Measurements from ENCODE around the gene ARL16.

ARL16 gene

GRCh38 chr17:81693509-81694210 is 10.1 kb upstream of the ARL16 start:
- Histone ChIP-seq H3K27ac (ENCODE audit: insufficient read depth, low read depth, low read length, poor library complexity, severe bottlenecking) (no peak overlapping the region), H3K4me3 (ENCODE audit: insufficient read depth, low read depth, low read length) (no peak overlapping the region), H3K9me3 (ENCODE audit: control insufficient read depth, low read length) (no peaks in the 10 kb centered on the region), H3K27me3 (ENCODE audit: control insufficient read depth, insufficient read depth, low read length, poor library complexity, severe bottlenecking) (no peaks in the 10 kb centered on the region), H3K4me1 (ENCODE audit: control insufficient read depth, insufficient read depth, low read length) (no peaks in the 10 kb centered on the region), H3K36me3 (ENCODE audit: control insufficient read depth, insufficient read depth, low read length) (peaks cover 29% of the 10 kb centered on the region)
- 94% methylated on average over 35 of the region's 35 CpGs for WGBS, 2 experiments

GRCh38 chr17:81691608-81692007 is 8.0 kb upstream of the ARL16 start:
- Histone ChIP-seq H3K27ac (ENCODE audit: insufficient read depth, low read depth, low read length, poor library complexity, severe bottlenecking) (no peak overlapping the region), H3K4me1 (ENCODE audit: control insufficient read depth, insufficient read depth, low read length) (no peaks in the 10 kb centered on the region), H3K27me3 (ENCODE audit: control insufficient read depth, insufficient read depth, low read length, poor library complexity, severe bottlenecking) (no peaks in the 10 kb centered on the region), H3K4me3 (ENCODE audit: insufficient read depth, low read depth, low read length) (no peak overlapping the region), H3K36me3 (ENCODE audit: control insufficient read depth, insufficient read depth, low read length) (peaks cover 34% of the 10 kb centered on the region), H3K9me3 (ENCODE audit: control insufficient read depth, low read length) (no peaks in the 10 kb centered on the region)
- 96 to 97% methylated on average over 20 of the region's 20 CpGs for WGBS, 2 experiments

GRCh38 chr17:81691196-81691595 is 7.6 kb upstream of the ARL16 start:
- 95 to 96% methylated on average over 18 of the region's 18 CpGs for WGBS, 2 experiments
- H3K4me3 ChIP-seq (ENCODE audit: insufficient read depth, low read depth, low read length) = no peak overlapping the region
- no peaks in the 10 kb centered on the region for H3K27me3 ChIP-seq (ENCODE audit: control insufficient read depth, insufficient read depth, low read length, poor library complexity, severe bottlenecking)
- H3K27ac ChIP-seq (ENCODE audit: insufficient read depth, low read depth, low read length, poor library complexity, severe bottlenecking) = no peak overlapping the region
- H3K4me1 ChIP-seq (ENCODE audit: control insufficient read depth, insufficient read depth, low read length) = no peaks in the 10 kb centered on the region
- no peaks in the 10 kb centered on the region for H3K9me3 ChIP-seq (ENCODE audit: control insufficient read depth, low read length)
- peaks cover 35% of the 10 kb centered on the region for H3K36me3 ChIP-seq (ENCODE audit: control insufficient read depth, insufficient read depth, low read length)

GRCh38 chr17:81690549-81690948 is 7.0 kb upstream of the ARL16 start:
- WGBS, 2 experiments = 93 to 94% methylated on average over 17 of the region's 17 CpGs

GRCh38 chr17:81690066-81690465 is 6.5 kb upstream of the ARL16 start:
- Histone ChIP-seq H3K36me3 (ENCODE audit: control insufficient read depth, insufficient read depth, low read length) (peaks cover 28% of the 10 kb centered on the region), H3K27ac (ENCODE audit: insufficient read depth, low read depth, low read length, poor library complexity, severe bottlenecking) (no peak overlapping the region), H3K4me3 (ENCODE audit: insufficient read depth, low read depth, low read length) (no peak overlapping the region), H3K27me3 (ENCODE audit: control insufficient read depth, insufficient read depth, low read length, poor library complexity, severe bottlenecking) (no peaks in the 10 kb centered on the region), H3K9me3 (ENCODE audit: control insufficient read depth, low read length) (no peaks in the 10 kb centered on the region), H3K4me1 (ENCODE audit: control insufficient read depth, insufficient read depth, low read length) (peaks cover 5% of the 10 kb centered on the region)
- 95 to 96% methylated on average over 18 of the region's 18 CpGs for WGBS, 2 experiments

More at GRCh38 chr17:81690549-81690948, 7.0 kb upstream of the ARL16 start:
- Histone ChIP-seq H3K27me3 (ENCODE audit: control insufficient read depth, insufficient read depth, low read length, poor library complexity, severe bottlenecking) (no peaks in the 10 kb centered on the region), H3K36me3 (ENCODE audit: control insufficient read depth, insufficient read depth, low read length) (peaks cover 33% of the 10 kb centered on the region), H3K4me3 (ENCODE audit: insufficient read depth, low read depth, low read length) (no peak overlapping the region), H3K27ac (ENCODE audit: insufficient read depth, low read depth, low read length, poor library complexity, severe bottlenecking) (no peak overlapping the region), H3K4me1 (ENCODE audit: control insufficient read depth, insufficient read depth, low read length) (peaks cover under 1% of the 10 kb centered on the region), H3K9me3 (ENCODE audit: control insufficient read depth, low read length) (no peaks in the 10 kb centered on the region)

GRCh38 chr17:81688616-81689015 is 5.0 kb upstream of the ARL16 start:
- no peak overlapping the region for H3K4me3 ChIP-seq (ENCODE audit: insufficient read depth, low read depth, low read length)
- 95 to 96% methylated on average over 14 of the region's 14 CpGs for WGBS, 2 experiments

GRCh38 chr17:81687770-81688541 is 4.4 kb upstream of the ARL16 start:
- Histone ChIP-seq H3K9me3 (ENCODE audit: control insufficient read depth, low read length) (no peaks in the 10 kb centered on the region), H3K4me3 (ENCODE audit: insufficient read depth, low read depth, low read length) (no peak overlapping the region), H3K27ac (ENCODE audit: insufficient read depth, low read depth, low read length, poor library complexity, severe bottlenecking) (no peak overlapping the region), H3K4me1 (ENCODE audit: control insufficient read depth, insufficient read depth, low read length) (peaks cover 13% of the 10 kb centered on the region), H3K27me3 (ENCODE audit: control insufficient read depth, insufficient read depth, low read length, poor library complexity, severe bottlenecking) (no peaks in the 10 kb centered on the region), H3K36me3 (ENCODE audit: control insufficient read depth, insufficient read depth, low read length) (peaks cover 17% of the 10 kb centered on the region)
- 95 to 96% methylated on average over 41 of the region's 41 CpGs for WGBS, 2 experiments

More at GRCh38 chr17:81688616-81689015, 5.0 kb upstream of the ARL16 start:
- H3K36me3 ChIP-seq (ENCODE audit: control insufficient read depth, insufficient read depth, low read length) = peaks cover 17% of the 10 kb centered on the region
- peaks cover 13% of the 10 kb centered on the region for H3K4me1 ChIP-seq (ENCODE audit: control insufficient read depth, insufficient read depth, low read length)
- H3K27ac ChIP-seq (ENCODE audit: insufficient read depth, low read depth, low read length, poor library complexity, severe bottlenecking) = no peak overlapping the region
- H3K27me3 ChIP-seq (ENCODE audit: control insufficient read depth, insufficient read depth, low read length, poor library complexity, severe bottlenecking) = no peaks in the 10 kb centered on the region
- H3K9me3 ChIP-seq (ENCODE audit: control insufficient read depth, low read length) = no peaks in the 10 kb centered on the region

GRCh38 chr17:81686614-81687013 is 3.0 kb upstream of the ARL16 start:
- H3K36me3 ChIP-seq (ENCODE audit: control insufficient read depth, insufficient read depth, low read length) = peaks cover 17% of the 10 kb centered on the region

GRCh38 chr17:81685108-81685507 is 1.5 kb upstream of the ARL16 start:
- H3K4me3 ChIP-seq (ENCODE audit: insufficient read depth, low read depth, low read length) = peak overlapping the region; percentile 100
- peaks cover 17% of the 10 kb centered on the region for H3K36me3 ChIP-seq (ENCODE audit: control insufficient read depth, insufficient read depth, low read length)
- H3K27ac ChIP-seq (ENCODE audit: insufficient read depth, low read depth, low read length, poor library complexity, severe bottlenecking) = no peak overlapping the region
- no peaks in the 10 kb centered on the region for H3K9me3 ChIP-seq (ENCODE audit: control insufficient read depth, low read length)
- peaks cover 18% of the 10 kb centered on the region for H3K4me1 ChIP-seq (ENCODE audit: control insufficient read depth, insufficient read depth, low read length)
- no peaks in the 10 kb centered on the region for H3K27me3 ChIP-seq (ENCODE audit: control insufficient read depth, insufficient read depth, low read length, poor library complexity, severe bottlenecking)
- WGBS, 2 experiments = 87 to 89% methylated on average over 12 of the region's 12 CpGs

More at GRCh38 chr17:81686614-81687013, 3.0 kb upstream of the ARL16 start:
- Histone ChIP-seq H3K27ac (ENCODE audit: insufficient read depth, low read depth, low read length, poor library complexity, severe bottlenecking) (no peak overlapping the region), H3K9me3 (ENCODE audit: control insufficient read depth, low read length) (no peaks in the 10 kb centered on the region), H3K27me3 (ENCODE audit: control insufficient read depth, insufficient read depth, low read length, poor library complexity, severe bottlenecking) (no peaks in the 10 kb centered on the region), H3K4me1 (ENCODE audit: control insufficient read depth, insufficient read depth, low read length) (peaks cover 18% of the 10 kb centered on the region), H3K4me3 (ENCODE audit: insufficient read depth, low read depth, low read length) (no peak overlapping the region)
- 95 to 97% methylated on average over 20 of the region's 20 CpGs for WGBS, 2 experiments

GRCh38 chr17:81684442-81684911 is 880 bp upstream of the ARL16 start:
- Histone ChIP-seq H3K4me3 (ENCODE audit: insufficient read depth, low read depth, low read length) (peak overlapping the region; percentile 100), H3K27ac (ENCODE audit: insufficient read depth, low read depth, low read length, poor library complexity, severe bottlenecking) (peak overlapping the region; percentile 60), H3K27me3 (ENCODE audit: control insufficient read depth, insufficient read depth, low read length, poor library complexity, severe bottlenecking) (no peaks in the 10 kb centered on the region), H3K4me1 (ENCODE audit: control insufficient read depth, insufficient read depth, low read length) (peaks cover 18% of the 10 kb centered on the region), H3K36me3 (ENCODE audit: control insufficient read depth, insufficient read depth, low read length) (peaks cover 17% of the 10 kb centered on the region), H3K9me3 (ENCODE audit: control insufficient read depth, low read length) (no peaks in the 10 kb centered on the region)
- 17% methylated on average over 16 of the region's 16 CpGs for WGBS, 2 experiments

Measured in ectodermal cell (in vitro differentiated cells).